Liver (tissue), 9 donors: Measurements from ENCODE around the gene RPTOR. TPM values are rescaled to one million over a fixed set of nuclear protein-coding genes. Genes with fewer than 3 reads are reported as not detected.

Experiments
- DNase-seq: peaks from one replicate; pipeline ENCODE4 v3.0.0-alpha.2; 2017; ENCODE audit warnings: low spot score
- H3K27ac ChIP-seq, 2 donors: one replicate each; pipeline ENCODE4 v1.7.0; 2013; ENCODE audit warnings: inconsistent platforms in 2 of 2, low read length in 2 of 2, control low read depth in 1 of 2, low read depth in 1 of 2, mild to moderate bottlenecking in 1 of 2
- H3K27me3 ChIP-seq, 4 donors: one replicate each; pipeline versions ENCODE4 v1.6.1 to v1.7.0; 2013; ENCODE audit warnings: low read length in 3 of 4, inconsistent platforms in 1 of 4, mild to moderate bottlenecking in 1 of 4, moderate library complexity in 1 of 4; ENCODE audit not compliant: control insufficient read depth in 4 of 4, insufficient read depth in 4 of 4
- H3K36me3 ChIP-seq, 4 donors: one replicate each; pipeline versions ENCODE4 v1.6.1 to v1.7.0; 2013; ENCODE audit warnings: low read length in 3 of 4, mild to moderate bottlenecking in 3 of 4, low read depth in 1 of 4, moderate library complexity in 1 of 4; ENCODE audit not compliant: control insufficient read depth in 4 of 4, insufficient read depth in 3 of 4
- H3K4me1 ChIP-seq, 4 donors: one replicate each; pipeline versions ENCODE4 v1.6.1 to v1.7.0; 2013; ENCODE audit warnings: low read length in 3 of 4, mild to moderate bottlenecking in 3 of 4, moderate library complexity in 1 of 4; ENCODE audit not compliant: control insufficient read depth in 4 of 4, insufficient read depth in 4 of 4
- H3K4me3 ChIP-seq, 3 donors: one replicate each; pipeline versions ENCODE4 v1.6.1 to v1.7.0; 2013; ENCODE audit warnings: low read length in 3 of 3, control low read depth in 1 of 3, low read depth in 1 of 3, mild to moderate bottlenecking in 1 of 3
- H3K9ac ChIP-seq, 2 donors: one replicate each; pipeline ENCODE4 v1.7.0; 2013; ENCODE audit warnings: low read length in 2 of 2, mild to moderate bottlenecking in 2 of 2, moderate library complexity in 2 of 2, control low read depth in 1 of 2, low read depth in 1 of 2
- H3K9me3 ChIP-seq, 4 donors: one replicate each; pipeline versions ENCODE4 v1.6.1 to v1.7.0; 2013; ENCODE audit warnings: low read length in 3 of 4; ENCODE audit not compliant: control insufficient read depth in 4 of 4
- ATF3 ChIP-seq: IDR thresholded peaks from 2 replicates; pipeline ENCODE4 v1.6.1; 2016; ENCODE audit warnings: antibody characterized with exemption
- CTCF ChIP-seq: fragments of 150-350 bp; IDR thresholded peaks from 2 replicates; pipeline ENCODE4 v1.5.1; 2017; ENCODE audit warnings: improper control_type of control experiment, low read depth, low read length; ENCODE audit not compliant: missing input control
- EGR1 ChIP-seq, 2 donors: IDR thresholded peaks; 2 replicates each; pipeline ENCODE4 v1.6.1; 2016 to 2018; ENCODE audit warnings: antibody characterized with exemption in 2 of 2, low read depth in 2 of 2
- FOXA1 ChIP-seq: IDR thresholded peaks from 2 replicates; pipeline ENCODE4 v1.6.1; 2016; ENCODE audit warnings: antibody characterized with exemption
- FOXA2 ChIP-seq: IDR thresholded peaks from 2 replicates; pipeline ENCODE4 v1.6.1; 2016; ENCODE audit warnings: antibody characterized with exemption
- GABPA ChIP-seq, 2 donors: IDR thresholded peaks in 1 of 2; conservative IDR thresholded peaks in 1 of 2; 2 replicates each; pipeline ENCODE4 v1.6.1; 2016; ENCODE audit warnings: antibody characterized with exemption in 2 of 2, mild to moderate bottlenecking in 1 of 2, moderate library complexity in 1 of 2
- HNF4A ChIP-seq, 2 donors: conservative IDR thresholded peaks; 2 replicates each; pipeline ENCODE4 v1.6.1; 2016; ENCODE audit warnings: antibody characterized with exemption in 2 of 2, mild to moderate bottlenecking in 2 of 2
- HNF4G ChIP-seq: IDR thresholded peaks from 2 replicates; pipeline ENCODE4 v1.6.1; 2016; ENCODE audit warnings: antibody characterized with exemption
- JUND ChIP-seq, 2 donors: IDR thresholded peaks; 2 replicates each; pipeline ENCODE4 v1.6.1; 2016; ENCODE audit warnings: antibody characterized with exemption in 2 of 2
- MAX ChIP-seq: IDR thresholded peaks from 2 replicates; pipeline ENCODE4 v1.6.1; 2016; ENCODE audit warnings: antibody characterized with exemption
- NR2F2 ChIP-seq: IDR thresholded peaks from 2 replicates; pipeline ENCODE4 v1.6.1; 2016; ENCODE audit warnings: antibody characterized with exemption
- RAD21 ChIP-seq, 2 donors: IDR thresholded peaks; 2 replicates each; pipeline ENCODE4 v1.6.1; 2016; ENCODE audit warnings: antibody characterized with exemption in 2 of 2, mild to moderate bottlenecking in 2 of 2
- REST ChIP-seq: IDR thresholded peaks from 2 replicates; pipeline ENCODE4 v1.6.1; 2016; ENCODE audit warnings: antibody characterized with exemption, mild to moderate bottlenecking
- RXRA ChIP-seq, 2 donors: IDR thresholded peaks; 2 replicates each; pipeline ENCODE4 v1.6.1; 2017 to 2018; ENCODE audit warnings: antibody characterized with exemption in 2 of 2, mild to moderate bottlenecking in 1 of 2
- SP1 ChIP-seq: IDR thresholded peaks from 2 replicates; pipeline ENCODE4 v1.6.1; 2018; ENCODE audit warnings: antibody characterized with exemption, mild to moderate bottlenecking
- TAF1 ChIP-seq: conservative IDR thresholded peaks from 2 replicates; pipeline ENCODE4 v1.6.1; 2016; ENCODE audit warnings: antibody characterized with exemption, mild to moderate bottlenecking
- YY1 ChIP-seq: IDR thresholded peaks from 2 replicates; pipeline ENCODE4 v1.6.1; 2016; ENCODE audit warnings: antibody characterized with exemption, mild to moderate bottlenecking
- ZBTB33 ChIP-seq: IDR thresholded peaks from 2 replicates; pipeline ENCODE4 v1.6.1; 2016; ENCODE audit warnings: antibody characterized with exemption
- WGBS: extraction: QIAGEN DNeasy Blood & Tissue Kit; methylation state at CpG from one replicate; pipeline ENCODE4 v1.1.7; 2013; 5-methylcytosine and 5-hydroxymethylcytosine counted together
- polyA plus RNA-seq, 2 donors: library from polyadenylated mRNA; stranded (reverse) in 1 of 2; unstranded in 1 of 2; fragments of 200-250 nt in 1 of 2; fragments of >200 nt in 1 of 2; fragmentation: Nextera tagmentation in 1 of 2; extraction: Ambion mirVana in 1 of 2; gene quantifications; one replicate each; pipeline versions ENCODE4 v1.2.1 to v1.2.3, GENCODE V29; 2013 to 2015
- total RNA-seq, 2 donors: library from RNA; depleted of rRNA; stranded (reverse); fragments of >200 nt; gene quantifications; one replicate each; pipeline ENCODE4 v1.2.3, GENCODE V29; 2014
- donor health status: healthy.
- donor health status: healthy.
- donor health status: healthy.
- donor health status: healthy.
- donor health status: healthy.

The RPTOR gene
- total and polyA plus RNA-seq, 4 donors = 4.8 to 25.4 (median 11.6) TPM

GRCh38 chr17:80927791-80928216 is 383.2 kb downstream of the RPTOR start:
- Histone ChIP-seq H3K9ac (no peak overlapping the region), H3K27me3 (no peaks in the 10 kb centered on the region), H3K4me3 (no peak overlapping the region), H3K9me3 (no peaks in the 10 kb centered on the region), H3K36me3 (peaks cover 6 to 49% (median 11%) of the 10 kb centered on the region in 4 donors), H3K4me1 (no peaks in the 10 kb centered on the region), H3K27ac (no peak overlapping the region)
- no peak for DNase-seq
- TF ChIP-seq HNF4G (no peak), RAD21 (IDR thresholded peaks at IDR 0.05) (peak; percentile 46 to 49), CTCF (no peak), TAF1 (no peak), YY1 (no peak)
- 76% methylated on average over 11 of the region's 11 CpGs for WGBS

- DNase-seq = no peak
- 98% methylated on average over 13 of the region's 13 CpGs for WGBS
Measured at GRCh38 chr17:80929449-80929848, 384.8 kb downstream of the RPTOR start.

More at GRCh38 chr17:80929449-80929848, 384.8 kb downstream of the RPTOR start:
- Histone ChIP-seq H3K9ac (no peak overlapping the region), H3K4me3 (no peak overlapping the region), H3K9me3 (no peaks in the 10 kb centered on the region), H3K36me3 (peaks cover 5 to 36% (median 8%) of the 10 kb centered on the region in 4 donors), H3K4me1 (no peaks in the 10 kb centered on the region), H3K27me3 (no peaks in the 10 kb centered on the region), H3K27ac (no peak overlapping the region)
- no peak for TF ChIP-seq FOXA1
- no peak for TF ChIP-seq JUND (IDR thresholded peaks at IDR 0.05)
- TF ChIP-seq HNF4A (conservative IDR thresholded peaks at IDR 0.05) = no peak
- no peak for TF ChIP-seq ZBTB33
- no peak for TF ChIP-seq FOXA2
- no peak for TF ChIP-seq CTCF
- TF ChIP-seq TAF1 = no peak
- no peak for TF ChIP-seq MAX
- no peak for TF ChIP-seq GABPA (IDR thresholded peaks at IDR 0.05 in 1 of 2, conservative IDR thresholded peaks at IDR 0.05 in 1 of 2)
- no peak for TF ChIP-seq RXRA (IDR thresholded peaks at IDR 0.05)
- TF ChIP-seq SP1 = no peak
- no peak for TF ChIP-seq NR2F2
- no peak for TF ChIP-seq RAD21 (IDR thresholded peaks at IDR 0.05)
- TF ChIP-seq EGR1 (IDR thresholded peaks at IDR 0.05; ENCODE audit: low read depth in 2 of 2) = no peak
- no peak for TF ChIP-seq YY1
- TF ChIP-seq HNF4G = no peak
- TF ChIP-seq ATF3 = no peak
- TF ChIP-seq REST = no peak
